HG02981 (cell line): ENCODE results near the gene TRIM2.

Experiments used
- ATAC-seq: cut with Tn5 transposase; IDR thresholded peaks from one replicate; pipeline ENCODE4 v1.9.1; 2021; ENCODE audit warnings: mild to moderate bottlenecking, moderate library complexity; ENCODE audit not compliant: unreplicated experiment

Gene TRIM2

DNA sequence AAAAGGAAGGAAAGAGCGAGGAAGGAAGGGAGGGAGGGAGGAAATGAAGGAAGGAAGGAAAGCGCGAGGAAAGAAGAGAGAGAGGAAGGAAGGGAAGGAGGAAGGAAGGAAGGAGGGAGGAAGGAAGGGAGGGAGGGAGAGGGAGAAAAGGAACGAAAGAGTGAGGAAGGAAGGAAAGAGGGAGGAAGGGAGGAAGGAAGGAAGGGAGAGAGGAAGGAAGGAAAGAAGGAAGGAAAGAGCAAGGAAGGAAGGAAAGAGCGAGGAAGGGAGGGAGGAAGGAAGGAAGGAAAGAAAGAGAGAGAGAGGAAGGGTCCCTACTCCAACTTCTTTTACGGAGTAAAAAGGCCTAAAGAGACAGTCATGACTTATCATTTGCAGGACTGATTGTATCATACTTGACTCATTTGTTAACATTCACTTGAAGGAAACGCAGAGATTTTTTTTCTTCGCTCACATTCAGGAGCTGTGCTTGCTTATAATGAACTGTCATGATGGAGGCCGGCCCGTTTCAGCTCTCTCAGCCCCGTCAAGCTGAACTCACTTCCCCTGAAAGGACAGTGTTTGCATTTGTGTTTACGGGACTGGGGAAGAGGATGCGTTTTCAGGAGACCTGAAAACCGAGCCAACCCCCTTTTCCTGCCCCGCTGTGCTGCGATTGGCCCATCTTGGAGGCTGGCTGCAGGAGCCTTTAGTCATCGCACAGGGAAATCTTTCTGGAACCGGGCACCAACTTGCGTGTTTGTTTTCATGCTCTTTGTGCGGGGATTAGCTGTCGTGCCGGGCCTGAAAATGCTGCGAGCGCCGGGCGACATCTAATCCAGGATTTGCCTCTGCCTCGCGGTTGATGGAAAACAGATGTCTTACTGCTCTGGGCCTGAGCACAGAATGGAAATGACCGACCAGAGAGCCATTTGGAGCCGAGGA is 17.8 kb downstream of the TRIM2 start:
- peak; percentile 16 for ATAC-seq

DNA sequence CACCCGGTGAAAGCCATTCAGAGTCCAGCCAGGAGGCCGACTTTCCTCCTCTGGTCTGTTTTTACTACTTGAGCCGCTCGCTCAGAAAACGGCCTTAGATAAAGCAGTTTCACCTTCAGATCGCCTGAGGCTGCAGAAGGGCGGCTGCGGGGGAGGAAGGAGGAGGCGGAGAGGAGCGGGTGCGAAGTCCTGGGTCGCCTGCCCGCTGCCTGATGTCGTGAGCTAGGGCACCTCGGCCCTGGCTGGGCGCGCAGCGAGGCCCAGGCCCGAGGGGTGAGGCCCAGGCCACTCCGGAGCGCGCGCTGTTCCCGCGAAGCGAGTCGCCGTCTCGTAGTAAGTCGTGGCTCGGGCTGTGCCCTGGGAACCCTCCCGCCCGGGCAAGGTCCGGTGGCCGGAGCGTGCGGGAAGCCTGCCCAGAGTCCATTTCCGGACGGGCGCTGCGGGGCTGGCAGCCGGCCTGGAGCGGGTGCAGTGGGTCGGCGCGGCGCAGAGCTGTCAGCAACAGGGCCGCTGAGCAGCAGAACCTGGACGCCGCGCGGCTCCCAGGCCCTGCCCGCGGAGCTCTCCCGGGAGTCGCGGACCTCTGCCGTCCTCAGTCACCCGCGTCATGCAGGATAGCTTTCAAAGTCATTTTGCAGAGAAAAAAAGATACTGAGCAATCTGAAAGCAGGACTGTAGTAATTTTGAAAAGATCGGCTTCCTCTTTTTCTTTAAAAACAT is 18.6 kb downstream of the TRIM2 start:
- peak; percentile 46 for ATAC-seq

DNA sequence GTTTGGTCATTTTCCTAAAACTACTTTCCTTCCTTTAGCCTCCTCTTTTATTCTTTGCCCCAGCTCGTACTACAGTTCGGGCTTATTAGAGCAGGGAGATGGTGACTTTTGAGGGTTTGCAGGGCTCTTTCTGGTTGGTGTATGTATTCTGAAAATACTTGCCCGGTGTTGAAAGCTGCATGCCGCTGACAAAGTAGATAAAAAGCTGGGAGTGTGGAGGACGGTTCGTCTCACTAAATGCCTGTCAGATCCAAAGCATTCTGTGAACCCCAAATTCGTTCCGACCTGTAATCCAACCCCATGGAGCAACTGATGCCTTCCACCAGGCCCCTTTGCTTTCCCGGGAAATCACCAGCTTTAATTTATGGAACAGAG is 19.2 kb downstream of the TRIM2 start:
- peak; percentile 25 for ATAC-seq

GRCh38 chr4:153223930-153224329 is 19.7 kb downstream of the TRIM2 start:
- no peak for ATAC-seq

DNA sequence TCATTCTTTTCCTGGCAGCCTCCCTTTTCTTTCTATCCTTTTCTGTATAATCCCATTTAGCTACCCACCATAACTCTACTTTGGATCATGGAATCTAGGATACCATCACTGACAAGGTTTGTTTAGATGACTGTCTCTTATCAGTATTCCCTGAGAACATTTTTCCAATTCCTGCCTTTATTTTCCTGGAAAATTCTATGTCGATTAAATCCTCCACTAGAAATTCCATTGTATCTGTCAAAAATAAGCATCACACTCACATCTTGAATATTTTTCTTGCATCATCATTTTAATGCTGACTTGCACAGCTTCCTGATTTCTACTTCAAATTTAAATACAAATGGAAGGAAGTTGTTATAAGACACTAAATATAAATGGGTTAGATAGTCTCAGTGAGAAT is 20.2 kb downstream of the TRIM2 start:
- ATAC-seq = no peak

DNA sequence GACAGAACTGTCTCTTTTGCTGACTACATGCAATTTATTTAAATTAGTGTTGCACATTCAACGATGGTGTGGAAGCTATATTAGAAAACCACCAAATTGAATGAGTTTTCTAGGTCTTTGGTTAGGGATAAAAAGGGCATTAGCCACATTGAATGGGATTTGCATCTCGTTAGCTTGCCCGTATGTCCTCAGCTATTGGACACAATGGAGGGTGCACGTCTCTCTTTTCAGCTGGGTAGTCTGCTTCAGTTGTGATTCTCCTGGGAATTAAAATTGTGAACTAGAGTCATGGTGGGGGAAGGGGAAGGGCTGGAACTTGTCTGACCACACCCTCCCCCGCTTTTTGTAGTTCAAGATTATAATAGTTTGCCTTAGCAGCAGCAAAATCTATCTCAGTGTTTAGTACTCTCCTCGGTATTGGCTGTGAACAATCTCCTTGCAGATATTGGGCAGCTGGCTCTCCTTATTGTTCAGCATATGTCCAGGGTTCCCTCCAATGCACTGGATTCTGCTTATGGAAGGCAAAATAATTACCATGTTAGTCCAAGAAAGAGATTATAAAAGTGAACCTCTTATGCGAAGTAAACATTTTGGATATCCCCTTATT is 23.3 kb downstream of the TRIM2 start:
- ATAC-seq = no peak

DNA sequence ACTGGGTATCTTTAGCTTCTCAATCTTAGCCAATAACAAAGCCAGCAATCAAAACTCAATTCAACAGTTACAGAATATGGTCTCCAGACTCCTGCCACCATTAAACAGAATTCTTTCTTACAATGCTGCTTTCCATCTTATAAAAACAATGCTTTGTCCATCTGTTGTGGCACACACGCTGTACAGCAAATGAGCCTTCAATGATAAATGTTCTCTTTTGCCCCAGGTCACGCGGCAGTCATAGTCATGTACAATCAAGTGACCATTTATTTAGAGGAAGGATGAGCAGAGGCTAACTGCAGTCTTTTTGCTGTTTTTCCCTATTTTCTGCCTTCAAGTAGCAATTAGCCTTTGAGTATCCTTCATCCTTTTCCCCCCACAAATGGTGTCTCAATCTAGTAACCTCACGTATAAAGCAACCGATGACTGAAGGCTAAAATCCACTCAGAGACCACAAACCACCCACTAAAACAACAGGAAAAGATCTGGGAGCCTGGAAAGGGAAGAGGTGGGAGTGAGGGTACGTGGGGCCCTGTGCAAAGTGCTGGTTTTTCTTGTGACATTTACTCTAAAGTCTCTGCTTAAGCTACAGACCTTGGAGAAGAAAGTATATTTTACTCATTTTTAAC is 24.4 kb downstream of the TRIM2 start:
- ATAC-seq = no peak

DNA sequence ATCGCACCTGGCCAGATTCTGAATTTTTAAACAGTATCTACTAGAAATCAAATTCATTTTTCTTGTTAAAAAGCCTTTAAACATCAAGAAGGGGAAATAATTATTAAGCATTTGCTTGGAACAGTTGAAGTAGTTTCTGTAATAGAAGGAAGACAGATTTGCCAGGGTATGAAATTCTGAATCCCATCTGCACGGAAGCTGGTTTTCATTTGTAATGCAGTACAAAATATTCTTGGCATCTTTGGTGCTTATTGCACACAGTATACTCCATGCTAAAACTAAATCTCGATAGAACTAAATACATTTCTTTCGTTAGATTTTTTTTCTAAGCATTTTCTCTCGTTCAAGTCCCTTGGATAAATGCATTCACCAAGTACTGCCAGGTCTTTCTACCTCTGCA is 25.3 kb downstream of the TRIM2 start:
- ATAC-seq = no peak

DNA sequence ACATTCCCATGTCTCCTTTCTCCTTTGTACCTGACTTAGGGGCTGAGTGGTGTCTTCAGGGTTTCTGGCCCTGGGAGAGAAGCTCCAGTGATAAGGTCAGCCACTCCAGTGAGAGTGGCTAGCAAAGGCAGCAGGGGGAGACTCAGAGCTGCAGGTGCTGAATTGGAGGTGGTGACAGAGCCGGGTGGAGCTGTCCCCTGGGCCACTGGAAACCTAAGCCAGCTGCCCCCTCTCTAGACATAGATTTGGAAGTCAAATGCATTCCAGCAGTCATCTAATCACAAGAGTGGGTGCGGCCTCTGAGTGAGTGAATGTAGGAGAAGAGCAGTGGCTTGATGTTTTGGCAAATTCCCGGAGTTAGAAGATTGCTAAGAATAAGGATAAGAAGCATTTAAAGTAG is 28.5 kb downstream of the TRIM2 start:
- peak; percentile 44 for ATAC-seq

DNA sequence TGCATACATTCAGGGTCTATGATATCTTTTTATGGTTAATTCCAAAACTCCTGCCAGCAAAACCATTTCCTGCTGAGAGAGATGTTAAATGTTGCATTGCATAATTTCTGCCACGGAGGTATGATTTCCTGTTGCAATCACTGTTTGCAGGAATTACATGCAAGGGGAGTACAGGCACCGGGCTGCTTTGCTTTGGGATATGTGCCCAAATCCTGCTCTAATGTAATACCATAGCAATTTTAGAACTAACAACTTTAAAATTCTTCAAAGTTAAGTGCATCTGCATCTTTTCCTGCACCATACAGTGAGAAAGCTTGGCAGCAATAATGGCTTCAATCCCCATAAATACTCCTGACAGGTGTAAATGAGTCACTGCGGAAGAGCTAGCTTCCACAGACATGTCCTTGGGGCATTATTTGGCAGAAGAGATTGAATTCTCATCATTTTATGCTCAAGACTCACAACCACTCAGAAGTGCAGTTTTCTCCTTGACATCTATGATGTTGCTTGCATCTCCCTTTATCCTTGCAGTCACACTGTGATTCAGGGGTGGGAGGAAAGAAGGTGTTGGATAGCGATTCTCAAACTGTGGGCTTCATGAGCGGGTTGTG is 29.6 kb downstream of the TRIM2 start:
- no peak for ATAC-seq

DNA sequence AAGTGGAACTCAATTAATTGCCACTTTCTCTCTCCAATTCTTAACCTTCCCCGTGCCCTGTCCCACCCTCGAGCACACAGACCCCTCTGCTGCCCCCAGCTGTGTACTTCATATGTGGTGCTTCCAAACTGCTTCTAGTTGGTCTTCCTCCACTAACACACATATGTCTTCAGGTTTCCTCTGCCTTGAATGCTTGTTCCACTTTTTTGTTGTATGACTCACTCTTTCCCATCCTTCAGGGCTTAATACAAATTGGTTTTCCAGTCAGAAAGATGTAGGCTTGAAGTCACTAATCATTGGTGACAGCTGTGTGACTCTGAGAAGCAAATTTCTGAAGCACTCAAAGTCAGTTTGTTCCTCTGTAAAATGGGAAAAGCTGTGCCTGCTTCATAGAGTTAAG is 30.6 kb downstream of the TRIM2 start:
- no peak for ATAC-seq

- no peak for ATAC-seq
Observed at GRCh38 chr4:153238135-153238919, 34.1 kb downstream of the TRIM2 start.

- no peak for ATAC-seq
Observed at GRCh38 chr4:153239409-153239808, 35.2 kb downstream of the TRIM2 start.

DNA sequence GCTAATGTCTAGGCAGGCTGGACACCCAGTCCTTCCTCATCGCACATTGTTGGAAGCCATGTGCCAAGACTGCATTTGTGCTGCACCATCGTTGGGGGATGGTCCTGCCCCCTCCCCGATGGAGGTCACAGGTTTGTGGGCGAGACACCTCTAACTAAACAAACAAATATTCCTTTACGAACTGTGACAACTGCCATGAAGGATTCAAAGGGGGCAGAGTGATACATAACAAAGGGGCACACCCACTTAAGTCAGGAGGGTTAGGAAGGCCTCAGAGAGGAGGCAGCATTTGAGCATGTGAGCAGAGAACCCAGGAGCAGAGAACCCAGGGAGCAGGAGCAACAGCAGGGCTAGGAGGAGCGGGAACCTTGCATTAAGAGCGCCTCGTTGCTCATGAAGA is 37.1 kb downstream of the TRIM2 start:
- ATAC-seq = no peak

DNA sequence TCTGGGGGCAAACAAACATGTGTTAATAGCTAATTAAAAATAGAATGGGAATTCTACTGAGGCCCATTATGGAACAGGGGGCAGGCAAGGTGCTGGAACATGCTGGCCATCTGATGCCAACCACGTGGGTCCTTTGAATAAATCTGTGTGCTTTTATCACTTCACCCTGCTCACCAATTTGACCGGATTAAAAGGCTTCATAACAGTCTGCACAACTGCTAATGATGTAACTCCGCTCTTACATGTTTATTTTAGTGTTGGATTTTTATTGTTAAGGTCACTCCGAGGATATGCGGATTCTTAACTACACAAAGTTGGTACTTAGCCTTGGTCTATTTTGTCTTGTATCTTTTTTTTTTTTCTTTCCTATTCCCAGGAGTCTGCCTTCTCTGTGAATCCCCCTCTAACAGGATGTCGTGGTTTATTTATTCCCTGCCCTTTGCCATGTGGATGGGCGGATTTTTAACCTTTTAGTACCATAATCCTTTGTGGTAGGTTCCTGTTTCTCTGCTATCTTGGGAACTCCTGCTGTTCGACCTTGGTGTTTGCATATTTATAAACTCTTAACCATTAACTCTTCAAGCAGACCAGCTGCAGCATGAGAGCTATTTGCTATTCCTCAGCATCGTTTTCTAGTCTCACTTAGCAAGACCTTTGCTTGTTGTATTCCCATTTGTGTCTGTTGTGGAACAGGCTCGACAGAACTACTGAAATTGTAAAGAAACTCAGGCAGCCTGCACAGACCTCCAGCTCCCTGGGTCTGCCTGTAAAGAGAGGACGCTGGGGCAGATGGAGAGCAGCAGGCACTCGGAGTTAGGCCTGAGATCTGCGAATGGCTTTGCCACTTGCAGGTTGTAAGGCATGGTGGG is 38.0 kb downstream of the TRIM2 start:
- peak; percentile 65 for ATAC-seq

DNA sequence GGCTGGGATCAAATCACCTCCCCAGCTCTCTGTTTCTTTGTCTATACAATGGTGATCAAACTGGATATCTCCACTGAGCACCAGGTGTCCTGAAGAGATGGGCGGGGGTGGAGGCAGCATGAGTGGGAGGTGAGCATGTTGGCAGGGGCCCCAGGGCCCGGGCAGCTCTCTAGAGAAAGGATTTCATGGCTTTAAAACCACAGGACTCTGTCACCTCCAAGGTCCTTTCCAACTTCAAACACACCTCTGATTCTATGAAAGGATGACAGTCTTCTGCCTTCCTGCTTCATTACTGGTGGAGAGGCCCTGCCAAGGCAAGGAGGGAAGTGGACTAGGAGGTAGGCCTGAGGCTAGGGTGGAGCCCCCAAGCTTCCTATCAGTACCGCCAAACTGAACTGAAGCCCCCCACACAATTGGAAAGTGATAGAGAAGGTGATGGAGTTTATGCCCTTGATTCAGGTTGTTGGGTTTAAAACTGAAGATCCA is 38.6 kb downstream of the TRIM2 start:
- no peak for ATAC-seq

- ATAC-seq = no peak
Observed at GRCh38 chr4:153243468-153243867, 39.2 kb downstream of the TRIM2 start.

DNA sequence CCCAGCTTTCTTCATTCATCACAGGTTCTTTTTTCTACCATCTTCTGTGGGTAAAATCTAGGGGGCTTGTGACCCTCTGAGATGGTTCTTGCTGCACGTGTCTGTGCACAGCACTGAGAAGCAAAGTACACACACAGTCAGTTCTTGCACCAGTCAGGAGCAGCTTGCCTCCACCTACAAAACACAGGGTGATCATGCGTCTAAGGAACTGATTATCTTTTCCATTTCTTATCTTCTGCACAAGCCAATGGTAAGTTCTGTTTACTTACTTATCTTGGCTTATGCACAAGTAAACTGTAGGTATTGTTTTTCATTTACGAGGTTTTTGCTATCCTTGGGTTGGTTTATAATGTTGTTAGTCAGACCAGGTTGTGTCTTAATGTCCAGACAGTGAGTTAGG is 40.7 kb downstream of the TRIM2 start:
- no peak for ATAC-seq

DNA sequence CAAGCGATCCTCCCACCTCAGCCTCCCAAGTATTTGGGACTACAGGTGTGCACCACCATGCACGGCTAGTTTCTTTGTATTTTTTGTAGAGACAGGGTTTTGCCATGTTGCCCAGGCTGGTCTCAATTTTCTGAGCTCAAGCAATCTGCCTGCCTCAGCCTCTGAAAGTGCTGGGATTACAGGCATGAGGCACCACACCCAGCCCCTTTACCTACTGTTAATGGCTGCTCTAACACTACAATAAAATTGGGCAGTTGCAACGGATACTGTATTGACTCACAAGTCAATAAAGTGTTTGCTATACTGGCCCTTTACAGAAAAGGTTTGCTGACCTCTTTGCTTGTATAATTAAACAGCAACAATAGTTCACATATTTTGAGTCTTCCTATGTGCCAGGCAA is 41.5 kb downstream of the TRIM2 start:
- no peak for ATAC-seq
